ENCODE results near the gene CYB5A. TPM values are rescaled to one million over a fixed set of nuclear protein-coding genes. Genes with fewer than 3 reads are reported as not detected.

Gene CYB5A
- total and polyA plus RNA-seq, 2 of the 8 experiments (the other 6 are each of a cell fraction or from before 2014, with no cell fraction given), result 154 to 195 TPM

GRCh38 chr18:74282755-74283554, 8.8 kb downstream of the CYB5A start (continued):
- TF ChIP-seq CTCF (IDR thresholded peaks at IDR 0.05; ENCODE audit: control extremely low read depth in 1 of 3, insufficient read depth in 1 of 3, low read depth in 1 of 3, low read length in 3 of 3) (no peak), RXRA (IDR thresholded peaks at IDR 0.05; ENCODE audit: insufficient read depth, low read depth, low read length) (0 out of 2 replicates have a peak, but pooled peaks have one; percentile 22), CTBP2 (IDR thresholded peaks at IDR 0.05; ENCODE audit: borderline replicate concordance, insufficient read depth, insufficient read length, low read length) (no peak)

Measured in H1 (cell line).